NK-92 treated with Interleukin-12 subunit alpha and Interleukin-12 subunit beta, amount 100 ng/mL, for 24 hours (cell line): Measurements from ENCODE around the gene IFITM10.

Source experiments
- DNase-seq: peaks from one replicate; lab custom pipeline; 2025; lab: John Stamatoyannopoulos, UW

IFITM10 gene

DNA sequence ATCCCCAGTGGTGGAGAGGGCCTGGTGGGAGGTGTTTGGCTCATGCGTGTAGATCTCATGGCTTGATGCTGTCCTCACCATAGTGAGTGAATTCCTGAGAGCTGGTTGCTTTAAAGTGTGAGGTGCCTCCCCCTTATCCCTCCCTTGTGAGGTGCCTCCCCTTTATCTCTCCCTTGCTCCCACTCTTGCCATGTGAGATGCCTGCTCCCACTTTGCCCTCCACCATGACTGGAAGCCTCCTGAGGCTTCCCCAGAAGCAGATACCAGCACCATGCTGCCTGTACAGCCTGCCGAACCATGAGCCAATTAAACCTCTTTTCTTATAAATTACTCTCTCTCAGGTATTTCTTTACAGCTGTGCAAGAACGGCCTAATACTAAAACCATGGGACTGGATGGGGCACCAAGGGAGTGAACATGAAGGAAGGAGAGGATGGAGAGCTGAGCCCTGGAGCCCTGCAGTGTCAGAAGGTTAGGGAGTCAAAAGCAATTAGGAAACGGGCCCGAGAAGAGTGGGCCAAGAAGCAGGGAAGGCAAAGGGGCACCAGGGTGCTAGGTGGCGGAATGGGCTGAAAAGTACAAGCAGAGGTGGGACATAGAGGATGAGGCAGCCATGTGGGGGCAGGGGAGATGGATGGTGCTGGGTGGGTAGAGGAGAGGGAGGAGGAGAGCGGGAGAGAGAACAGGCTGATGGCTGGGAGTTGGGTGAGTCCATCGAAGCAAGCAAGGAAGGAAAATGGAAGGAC is 9.4 kb downstream of the IFITM10 start:
- no peak for DNase-seq

- DNase-seq: no peak
Measured at GRCh38 chr11:1739576-1739975, 10.8 kb downstream of the IFITM10 start.

DNA sequence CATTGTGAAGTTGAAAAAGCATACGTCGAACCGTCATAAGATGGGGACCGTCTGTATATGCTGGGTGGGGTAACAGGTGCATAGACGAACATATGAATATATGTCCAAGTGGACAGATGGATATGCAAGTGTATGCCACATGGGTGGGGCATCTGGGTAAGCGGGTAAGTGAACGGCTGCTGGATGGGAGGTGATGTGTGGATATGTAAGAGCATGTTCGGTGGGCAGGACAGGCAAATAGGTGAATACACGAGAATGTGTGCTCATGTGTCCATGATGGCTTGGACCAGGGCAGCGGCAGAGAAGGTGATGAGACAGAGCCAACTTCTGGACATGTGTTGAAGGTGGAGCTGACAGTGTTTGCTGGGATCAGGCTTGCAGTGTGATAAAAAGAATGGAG is 12.0 kb downstream of the IFITM10 start:
- no peak for DNase-seq

DNA sequence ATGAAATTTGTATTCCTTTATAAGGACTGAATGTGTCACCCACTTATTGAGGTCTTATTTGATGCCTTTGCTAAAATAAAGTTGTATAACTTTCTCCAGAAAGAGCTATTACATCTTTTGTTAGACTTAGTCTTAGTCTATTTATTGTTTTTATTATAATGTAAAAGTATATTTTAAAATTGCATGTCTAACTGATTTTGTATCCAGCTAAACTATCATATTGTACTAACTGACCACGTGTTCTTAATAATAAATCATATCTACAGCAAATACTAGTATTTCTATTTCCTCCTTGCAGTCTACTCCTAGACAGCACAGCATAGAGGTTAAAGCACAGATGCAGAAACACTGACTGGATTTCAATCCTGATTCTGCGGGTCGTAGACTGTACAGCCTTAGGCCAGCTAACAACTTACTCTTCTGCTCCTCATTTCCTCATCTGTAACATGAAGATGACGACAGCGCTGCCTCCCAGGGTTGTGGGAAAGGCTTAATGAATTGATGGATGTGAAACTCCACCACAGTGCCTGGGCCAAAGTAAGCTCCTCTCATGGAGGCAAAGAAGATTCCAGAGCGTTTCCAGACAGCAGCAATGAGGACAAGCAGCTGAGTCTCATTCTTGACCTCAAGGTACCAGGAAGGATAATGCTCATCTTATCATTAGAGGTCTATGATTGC is 13.2 kb downstream of the IFITM10 start:
- no peak for DNase-seq

GRCh38 chr11:1736447-1736992 is 13.9 kb downstream of the IFITM10 start:
- no peak for DNase-seq

GRCh38 chr11:1735271-1735670 is 15.1 kb downstream of the IFITM10 start:
- no peak for DNase-seq

GRCh38 chr11:1734641-1735081 is 15.7 kb downstream of the IFITM10 start:
- no peak for DNase-seq

DNA sequence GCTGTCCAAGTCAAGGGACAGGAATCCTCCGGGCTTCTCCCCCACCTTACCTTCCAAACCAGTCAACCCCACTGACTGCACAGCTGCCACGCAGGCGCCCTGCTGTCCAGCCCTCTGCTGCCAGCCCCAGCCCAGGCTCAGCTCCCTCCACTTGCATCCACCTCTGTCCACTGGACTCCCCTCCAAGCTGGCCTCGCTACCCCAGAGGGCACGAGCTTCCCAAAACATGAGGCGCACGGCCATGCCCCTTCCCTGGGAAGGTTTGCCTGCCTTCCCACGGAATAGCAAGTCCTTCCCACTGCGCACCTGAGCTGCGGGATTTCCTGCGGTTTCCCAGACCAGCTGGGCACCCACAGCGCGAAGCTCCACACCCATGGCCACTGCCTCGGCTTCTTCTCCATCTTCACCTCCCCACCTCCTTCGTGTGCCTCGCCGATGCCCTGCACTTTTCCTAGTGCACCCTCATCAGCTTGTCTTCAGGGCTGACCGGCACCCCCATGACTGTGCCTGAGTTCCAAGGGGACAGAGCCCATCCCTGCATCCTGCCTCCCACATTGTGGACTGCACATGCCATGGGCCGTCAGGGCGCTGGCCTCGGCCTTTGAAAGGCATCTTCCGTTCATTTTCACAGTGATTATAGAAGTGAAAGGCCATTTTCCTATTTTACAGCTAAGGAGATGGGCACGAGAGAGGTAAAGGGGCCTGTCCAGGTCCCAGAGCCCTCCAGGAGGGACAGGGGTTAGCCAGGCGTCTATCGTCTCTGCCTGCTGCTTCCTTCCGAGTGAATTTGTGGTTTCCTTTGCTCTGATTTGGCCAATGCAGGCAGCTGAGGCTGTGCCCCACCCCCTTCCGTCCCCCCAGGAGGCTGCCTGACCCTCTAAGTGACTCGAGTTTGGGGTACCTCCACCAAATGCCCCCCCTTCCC is 16.4 kb downstream of the IFITM10 start:
- no peak for DNase-seq

DNA sequence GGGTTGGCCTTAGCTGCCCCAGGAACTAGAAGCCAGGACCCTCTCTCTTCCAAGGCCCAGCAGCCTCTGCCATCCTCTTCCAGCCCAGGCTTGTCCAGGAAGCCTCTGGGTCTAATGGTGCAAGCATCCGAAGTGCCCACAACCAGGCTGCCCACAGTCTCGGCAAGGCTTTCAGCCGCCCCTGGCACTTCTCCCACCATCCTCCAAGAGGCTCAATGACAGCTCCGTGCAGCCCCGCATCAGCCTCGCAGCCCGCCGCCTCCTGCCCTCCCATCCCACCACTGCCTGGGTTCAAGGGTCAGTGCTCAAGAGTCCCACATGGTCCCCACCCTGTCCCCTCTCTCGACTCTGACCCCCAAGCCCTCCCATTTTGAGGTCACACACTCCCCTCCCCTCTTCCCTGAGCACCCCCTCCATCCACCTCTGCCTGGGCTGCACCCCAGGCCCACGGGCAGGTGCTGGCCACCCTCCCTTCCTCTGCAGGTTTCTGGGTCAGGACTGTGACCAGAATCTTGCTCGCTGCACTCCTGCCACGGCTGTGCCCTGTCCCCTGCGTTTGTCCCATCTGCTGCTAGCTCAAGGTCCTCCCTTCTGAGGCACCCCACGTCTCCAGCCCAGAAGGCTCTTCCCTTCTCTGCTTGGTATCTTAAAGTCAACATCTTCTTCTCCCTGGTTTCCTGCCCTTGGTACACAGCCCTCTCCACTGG is 17.2 kb downstream of the IFITM10 start:
- DNase-seq: no peak

- no peak for DNase-seq
Measured at GRCh38 chr11:1732418-1733008, 17.9 kb downstream of the IFITM10 start.

GRCh38 chr11:1731451-1732059 is 18.8 kb downstream of the IFITM10 start:
- DNase-seq: no peak

DNA sequence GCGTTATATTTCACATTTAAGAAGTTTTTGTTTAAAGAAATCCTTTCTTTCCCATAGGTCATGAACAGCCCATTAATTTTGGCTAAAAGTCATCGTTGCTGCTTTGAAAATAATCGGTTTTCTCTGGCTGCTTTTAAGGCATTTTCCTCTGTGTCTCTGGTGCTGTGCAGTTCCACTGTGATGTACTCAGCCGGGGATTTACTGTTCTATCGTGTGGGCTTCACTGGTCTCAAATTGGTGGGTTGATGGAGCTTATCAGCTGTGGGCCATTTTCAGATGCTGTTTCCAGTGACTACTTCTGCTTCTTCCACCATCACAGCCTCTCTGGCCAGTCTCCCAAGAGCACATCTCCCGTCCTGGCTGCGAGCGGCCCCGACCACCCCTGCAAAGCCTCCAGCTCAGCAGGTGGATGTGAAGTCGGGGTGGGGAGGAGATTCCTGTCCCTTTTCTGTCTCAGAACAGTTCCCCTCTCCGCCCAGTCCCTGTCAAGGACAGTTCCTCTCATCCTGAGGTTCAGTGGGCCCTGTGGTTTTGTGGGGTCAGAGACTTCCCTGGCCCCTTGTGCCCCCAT is 20.3 kb downstream of the IFITM10 start:
- no peak for DNase-seq

- no peak for DNase-seq
Measured at GRCh38 chr11:1729692-1730011, 20.7 kb downstream of the IFITM10 start.

- no peak for DNase-seq
Measured at GRCh38 chr11:1728931-1729691, 21.3 kb downstream of the IFITM10 start.

- DNase-seq: no peak
Measured at GRCh38 chr11:1728301-1728700, 22.1 kb downstream of the IFITM10 start.

DNA sequence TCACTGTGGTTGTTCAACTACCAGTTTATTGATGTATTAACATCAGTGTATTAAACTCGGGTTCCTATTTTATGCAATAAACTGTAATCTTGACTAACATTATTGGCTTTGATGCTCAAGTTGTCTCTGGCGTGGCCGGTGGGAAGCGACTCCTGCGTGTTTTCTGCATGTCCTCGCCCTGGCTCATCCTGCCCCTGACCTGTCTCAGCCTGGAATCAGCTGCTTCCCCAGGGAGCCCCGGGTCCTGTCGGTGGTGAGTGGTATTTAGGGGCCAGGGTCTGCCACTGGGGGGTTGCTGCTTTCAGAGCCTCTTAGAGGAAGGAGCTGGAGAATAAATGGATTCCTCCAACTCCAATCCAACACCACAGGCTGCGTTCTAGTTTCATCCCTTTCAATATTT is 22.5 kb downstream of the IFITM10 start:
- no peak for DNase-seq

GRCh38 chr11:1727096-1727690 is 23.2 kb downstream of the IFITM10 start:
- DNase-seq: no peak

- no peak for DNase-seq
Measured at GRCh38 chr11:1719781-1720180, 30.6 kb downstream of the IFITM10 start.

DNA sequence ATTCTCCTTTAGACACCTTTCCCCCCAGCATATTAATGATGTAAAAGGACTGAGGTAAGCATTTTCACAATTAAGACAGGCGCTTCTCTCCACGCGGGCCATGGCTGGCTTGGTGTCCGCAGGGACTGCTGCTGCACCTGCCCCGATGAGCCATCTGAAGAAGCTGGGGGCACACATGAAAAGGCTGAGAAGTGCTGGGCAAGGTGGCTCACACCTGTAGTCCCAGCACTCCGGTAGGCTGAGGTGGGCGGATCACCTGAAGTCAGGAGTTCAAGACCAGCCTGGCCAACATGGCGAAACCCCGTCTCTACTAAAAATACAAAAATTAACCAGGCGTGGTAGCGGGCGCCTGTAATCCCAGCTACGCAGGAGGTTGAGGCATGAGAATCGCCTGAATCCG is 32.1 kb downstream of the IFITM10 start:
- DNase-seq: no peak
